ENCODE measurements around the gene DOK6.

DOK6 gene

GRCh38 chr18:69770238-69770637, 369.6 kb downstream of the DOK6 start:
- H3K9me3 Mint-ChIP-seq = peaks cover 12% of the 10 kb centered on the region
- H3K4me3 Mint-ChIP-seq = no peak overlapping the region
- H3K27me3 Mint-ChIP-seq = no peaks in the 10 kb centered on the region
- peaks cover 8% of the 10 kb centered on the region for H3K4me1 Mint-ChIP-seq (ENCODE audit: low read depth)
- H3K36me3 Mint-ChIP-seq (ENCODE audit: low read depth) = peaks cover 5% of the 10 kb centered on the region
- H3K27ac Mint-ChIP-seq = no peak overlapping the region

GRCh38 chr18:69774831-69775230, 374.1 kb downstream of the DOK6 start:
- peaks cover 5% of the 10 kb centered on the region for H3K36me3 Mint-ChIP-seq (ENCODE audit: low read depth)
- H3K27ac Mint-ChIP-seq = no peak overlapping the region
- no peaks in the 10 kb centered on the region for H3K27me3 Mint-ChIP-seq
- peaks cover 12% of the 10 kb centered on the region for H3K9me3 Mint-ChIP-seq
- H3K4me3 Mint-ChIP-seq = no peak overlapping the region
- peaks cover 8% of the 10 kb centered on the region for H3K4me1 Mint-ChIP-seq (ENCODE audit: low read depth)

- Mint-ChIP-seq H3K36me3 (ENCODE audit: low read depth) (peaks cover 3% of the 10 kb centered on the region), H3K27me3 (no peaks in the 10 kb centered on the region), H3K27ac (no peak overlapping the region), H3K4me3 (no peak overlapping the region), H3K9me3 (peaks cover 11% of the 10 kb centered on the region), H3K4me1 (ENCODE audit: low read depth) (peaks cover 8% of the 10 kb centered on the region)
Observed at GRCh38 chr18:69777248-69777647, 376.6 kb downstream of the DOK6 start.

- no peak overlapping the region for H3K4me3 Mint-ChIP-seq
- no peaks in the 10 kb centered on the region for H3K27me3 Mint-ChIP-seq
- H3K4me1 Mint-ChIP-seq (ENCODE audit: low read depth) = peaks cover 8% of the 10 kb centered on the region
- no peak overlapping the region for H3K27ac Mint-ChIP-seq
- no peaks in the 10 kb centered on the region for H3K36me3 Mint-ChIP-seq (ENCODE audit: low read depth)
- peaks cover 7% of the 10 kb centered on the region for H3K9me3 Mint-ChIP-seq
Observed at GRCh38 chr18:69778680-69779079, 378.0 kb downstream of the DOK6 start.

- H3K27me3 Mint-ChIP-seq = no peaks in the 10 kb centered on the region
- no peak overlapping the region for H3K4me3 Mint-ChIP-seq
- no peak overlapping the region for H3K27ac Mint-ChIP-seq
- no peaks in the 10 kb centered on the region for H3K36me3 Mint-ChIP-seq (ENCODE audit: low read depth)
- peaks cover 7% of the 10 kb centered on the region for H3K4me1 Mint-ChIP-seq (ENCODE audit: low read depth)
- no peaks in the 10 kb centered on the region for H3K9me3 Mint-ChIP-seq
Observed at GRCh38 chr18:69780851-69781250, 380.2 kb downstream of the DOK6 start.

GRCh38 chr18:69784815-69785214, 384.1 kb downstream of the DOK6 start:
- H3K27ac Mint-ChIP-seq = no peak overlapping the region
- H3K4me3 Mint-ChIP-seq = no peak overlapping the region
- peaks cover 17% of the 10 kb centered on the region for H3K4me1 Mint-ChIP-seq (ENCODE audit: low read depth)
- H3K9me3 Mint-ChIP-seq = no peaks in the 10 kb centered on the region
- H3K27me3 Mint-ChIP-seq = no peaks in the 10 kb centered on the region
- H3K36me3 Mint-ChIP-seq (ENCODE audit: low read depth) = no peaks in the 10 kb centered on the region

GRCh38 chr18:69785466-69785865, 384.8 kb downstream of the DOK6 start:
- Mint-ChIP-seq H3K4me1 (ENCODE audit: low read depth) (peaks cover 17% of the 10 kb centered on the region), H3K27me3 (no peaks in the 10 kb centered on the region), H3K9me3 (no peaks in the 10 kb centered on the region), H3K27ac (no peak overlapping the region), H3K36me3 (ENCODE audit: low read depth) (no peaks in the 10 kb centered on the region), H3K4me3 (no peak overlapping the region)

GRCh38 chr18:69786427-69786826, 385.7 kb downstream of the DOK6 start:
- no peak overlapping the region for H3K4me3 Mint-ChIP-seq
- H3K36me3 Mint-ChIP-seq (ENCODE audit: low read depth) = no peaks in the 10 kb centered on the region
- H3K4me1 Mint-ChIP-seq (ENCODE audit: low read depth) = peaks cover 17% of the 10 kb centered on the region
- no peak overlapping the region for H3K27ac Mint-ChIP-seq
- no peaks in the 10 kb centered on the region for H3K9me3 Mint-ChIP-seq
- no peaks in the 10 kb centered on the region for H3K27me3 Mint-ChIP-seq

- no peaks in the 10 kb centered on the region for H3K27me3 Mint-ChIP-seq
- H3K4me1 Mint-ChIP-seq (ENCODE audit: low read depth) = peaks cover 17% of the 10 kb centered on the region
- H3K9me3 Mint-ChIP-seq = no peaks in the 10 kb centered on the region
- H3K4me3 Mint-ChIP-seq = no peak overlapping the region
- no peak overlapping the region for H3K27ac Mint-ChIP-seq
- no peaks in the 10 kb centered on the region for H3K36me3 Mint-ChIP-seq (ENCODE audit: low read depth)
Observed at GRCh38 chr18:69787825-69788547, 387.3 kb downstream of the DOK6 start.

GRCh38 chr18:69789794-69790193, 389.1 kb downstream of the DOK6 start:
- H3K4me1 Mint-ChIP-seq (ENCODE audit: low read depth) = peaks cover 17% of the 10 kb centered on the region
- no peaks in the 10 kb centered on the region for H3K36me3 Mint-ChIP-seq (ENCODE audit: low read depth)
- H3K27me3 Mint-ChIP-seq = no peaks in the 10 kb centered on the region
- H3K4me3 Mint-ChIP-seq = no peak overlapping the region
- H3K27ac Mint-ChIP-seq = no peak overlapping the region
- no peaks in the 10 kb centered on the region for H3K9me3 Mint-ChIP-seq

- Mint-ChIP-seq H3K4me1 (ENCODE audit: low read depth) (peaks cover 13% of the 10 kb centered on the region), H3K27ac (no peak overlapping the region), H3K4me3 (no peak overlapping the region), H3K36me3 (ENCODE audit: low read depth) (no peaks in the 10 kb centered on the region), H3K9me3 (no peaks in the 10 kb centered on the region), H3K27me3 (no peaks in the 10 kb centered on the region)
Observed at GRCh38 chr18:69790649-69791048, 390.0 kb downstream of the DOK6 start.

GRCh38 chr18:69795791-69796190, 395.1 kb downstream of the DOK6 start:
- Mint-ChIP-seq H3K27ac (no peak overlapping the region), H3K36me3 (ENCODE audit: low read depth) (no peaks in the 10 kb centered on the region), H3K4me1 (ENCODE audit: low read depth) (no peaks in the 10 kb centered on the region), H3K9me3 (no peaks in the 10 kb centered on the region), H3K27me3 (no peaks in the 10 kb centered on the region), H3K4me3 (no peak overlapping the region)

- no peaks in the 10 kb centered on the region for H3K4me1 Mint-ChIP-seq (ENCODE audit: low read depth)
- no peaks in the 10 kb centered on the region for H3K9me3 Mint-ChIP-seq
- no peak overlapping the region for H3K27ac Mint-ChIP-seq
- H3K36me3 Mint-ChIP-seq (ENCODE audit: low read depth) = no peaks in the 10 kb centered on the region
- H3K27me3 Mint-ChIP-seq = no peaks in the 10 kb centered on the region
- H3K4me3 Mint-ChIP-seq = no peak overlapping the region
Observed at GRCh38 chr18:69804776-69805501, 404.3 kb downstream of the DOK6 start.

- Mint-ChIP-seq H3K4me1 (ENCODE audit: low read depth) (no peaks in the 10 kb centered on the region), H3K27me3 (no peaks in the 10 kb centered on the region), H3K9me3 (peaks cover 4% of the 10 kb centered on the region), H3K36me3 (ENCODE audit: low read depth) (peaks cover 12% of the 10 kb centered on the region), H3K4me3 (no peak overlapping the region), H3K27ac (no peak overlapping the region)
Observed at GRCh38 chr18:69808399-69808798, 407.7 kb downstream of the DOK6 start.

GRCh38 chr18:69813559-69813958, 412.9 kb downstream of the DOK6 start:
- Mint-ChIP-seq H3K9me3 (peaks cover 4% of the 10 kb centered on the region), H3K27me3 (no peaks in the 10 kb centered on the region), H3K36me3 (ENCODE audit: low read depth) (peaks cover 21% of the 10 kb centered on the region), H3K4me3 (no peak overlapping the region), H3K4me1 (ENCODE audit: low read depth) (no peaks in the 10 kb centered on the region), H3K27ac (no peak overlapping the region)
